ENCODE results near the gene SLC7A5.

GRCh38 chr16:87833548-87833947, 35.8 kb downstream of the SLC7A5 start:
- TF ChIP-seq EP300 (IDR thresholded peaks at IDR 0.05; ENCODE audit: borderline replicate concordance) (no peak), NFIC (IDR thresholded peaks at IDR 0.05) (no peak), RAD21 (IDR thresholded peaks at IDR 0.05; ENCODE audit: low read depth) (no peak), TEAD4 (IDR thresholded peaks at IDR 0.05) (no peak), CREB1 (IDR thresholded peaks at IDR 0.05; ENCODE audit: low read depth) (no peak)
